Transverse colon (tissue), 3 donors: ENCODE data around the gene ELMO3.

ENCODE experiments used
- CTCF ChIP-seq, 5 experiments: fragments of 200-600 bp in 3 of 5; fragments of 450-650 bp in 2 of 5; sonication (generic) in 3 of 5; IDR thresholded peaks; 1 replicate in 2 of 5; 2 replicates in 3 of 5; pipeline ENCODE4 v1.5.1; 2016 to 2017; ENCODE audit warnings: antibody characterized with exemption in 5 of 5, inconsistent platforms in 3 of 5, mild to moderate bottlenecking in 2 of 5, moderate library complexity in 1 of 5
- POLR2A ChIP-seq: fragments of 450-650 bp; IDR thresholded peaks from one replicate; pipeline ENCODE4 v1.6.1; 2016; ENCODE audit warnings: antibody characterized with exemption, mild to moderate bottlenecking, moderate library complexity

GRCh38 chr16:67226804-67227566 is 28.1 kb downstream of the ELMO3 start, which contains the start of gene TMEM208:
- TF ChIP-seq CTCF (IDR thresholded peaks at IDR 0.05) (peak in 1 of 5 experiments; percentile 48), POLR2A (peak; percentile 74)
